Prostate gland (tissue), 2 donors: ENCODE data around the gene PPP1R3A. TPM values are rescaled to one million over a fixed set of nuclear protein-coding genes. Genes with fewer than 3 reads are reported as not detected.

Experiments
- DNase-seq: peaks from one replicate; pipeline ENCODE4 v3.0.0-alpha.2; 2019; ENCODE audit warnings: low spot score
- H3K27ac ChIP-seq, 2 donors: fragments of 200-600 bp; sonication (generic); 2 replicates each; pipeline ENCODE4 v1.5.1; 2017 to 2019
- H3K27me3 ChIP-seq: fragments of 200-600 bp; sonication (generic); replicated peaks from 2 replicates; pipeline ENCODE4 v1.5.1; 2019; ENCODE audit not compliant: insufficient read depth
- H3K36me3 ChIP-seq, 2 donors: fragments of 200-600 bp; sonication (generic); 1 replicate in 1 of 2; 2 replicates in 1 of 2; pipeline versions ENCODE4 v1.5.1 to v1.8.1; 2017 to 2019
- H3K4me1 ChIP-seq: fragments of 200-600 bp; sonication (generic); replicated peaks from 2 replicates; pipeline ENCODE4 v1.5.1; 2019
- H3K4me3 ChIP-seq, 2 donors: fragments of 200-600 bp; sonication (generic); 2 replicates each; pipeline ENCODE4 v1.5.1; 2017 to 2019
- H3K9me3 ChIP-seq: fragments of 200-600 bp; sonication (generic); 2 replicates; pipeline ENCODE4 v1.5.1; 2017
- POLR2A ChIP-seq: fragments of 450-650 bp; IDR thresholded peaks from one replicate; pipeline ENCODE4 v1.6.1; 2016; ENCODE audit warnings: antibody characterized with exemption, mild to moderate bottlenecking
- POLR2AphosphoS5 ChIP-seq: sonication (generic); formaldehyde crosslinking; IDR thresholded peaks from one replicate; pipeline ENCODE4 v1.6.1; 2017; ENCODE audit warnings: antibody characterized with exemption
- WGBS: methylation state at CpG from one replicate; pipeline ENCODE4 v1.1.5; 2018; 5-methylcytosine and 5-hydroxymethylcytosine counted together
- intact Hi-C: fragments of 100-400 bp; cut with DNase I; formaldehyde crosslinking; loops from one replicate; pipeline ENCODE4 v1.14.2; 2022
- total RNA-seq, 2 donors: library from RNA; depleted of rRNA; stranded (reverse); fragments of >200 nt; gene quantifications; one replicate each; pipeline ENCODE4 v1.1.0, GENCODE V29; 2016
- TF ChIP-seq, protein P1 (sequence below), 4 experiments: fragments of 200-600 bp in 2 of 4; fragments of 450-650 bp in 2 of 4; sonication (generic) in 2 of 4; IDR thresholded peaks; 1 replicate in 3 of 4; 2 replicates in 1 of 4; pipeline ENCODE4 v1.5.1; 2016 to 2019; ENCODE audit warnings: antibody characterized with exemption in 4 of 4, mild to moderate bottlenecking in 2 of 4, moderate library complexity in 2 of 4

Gene PPP1R3A
- total RNA-seq, 2 donors from 2014 or later, result 0.11 to 0.18 TPM

- no peaks in the 10 kb centered on the region for H3K9me3 ChIP-seq
- DNase-seq, result no peak
- H3K27ac ChIP-seq, result no peak overlapping the region
- no peaks in the 10 kb centered on the region for H3K36me3 ChIP-seq
- intact Hi-C loops, result no loop called here
- H3K27me3 ChIP-seq, result no peaks in the 10 kb centered on the region
- H3K4me1 ChIP-seq, result no peaks in the 10 kb centered on the region
- 38% methylated on average over 3 of the region's 3 CpGs for WGBS
- TF ChIP-seq POLR2A, result no peak
- TF ChIP-seq POLR2AphosphoS5, result no peak
- TF ChIP-seq, protein P1, sequence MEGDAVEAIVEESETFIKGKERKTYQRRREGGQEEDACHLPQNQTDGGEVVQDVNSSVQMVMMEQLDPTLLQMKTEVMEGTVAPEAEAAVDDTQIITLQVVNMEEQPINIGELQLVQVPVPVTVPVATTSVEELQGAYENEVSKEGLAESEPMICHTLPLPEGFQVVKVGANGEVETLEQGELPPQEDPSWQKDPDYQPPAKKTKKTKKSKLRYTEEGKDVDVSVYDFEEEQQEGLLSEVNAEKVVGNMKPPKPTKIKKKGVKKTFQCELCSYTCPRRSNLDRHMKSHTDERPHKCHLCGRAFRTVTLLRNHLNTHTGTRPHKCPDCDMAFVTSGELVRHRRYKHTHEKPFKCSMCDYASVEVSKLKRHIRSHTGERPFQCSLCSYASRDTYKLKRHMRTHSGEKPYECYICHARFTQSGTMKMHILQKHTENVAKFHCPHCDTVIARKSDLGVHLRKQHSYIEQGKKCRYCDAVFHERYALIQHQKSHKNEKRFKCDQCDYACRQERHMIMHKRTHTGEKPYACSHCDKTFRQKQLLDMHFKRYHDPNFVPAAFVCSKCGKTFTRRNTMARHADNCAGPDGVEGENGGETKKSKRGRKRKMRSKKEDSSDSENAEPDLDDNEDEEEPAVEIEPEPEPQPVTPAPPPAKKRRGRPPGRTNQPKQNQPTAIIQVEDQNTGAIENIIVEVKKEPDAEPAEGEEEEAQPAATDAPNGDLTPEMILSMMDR (IDR thresholded peaks at IDR 0.05), result no peak
- H3K4me3 ChIP-seq, result no peak overlapping the region
Observed at GRCh38 chr7:113840954-113841353, 77.9 kb downstream of the PPP1R3A start.

DNA sequence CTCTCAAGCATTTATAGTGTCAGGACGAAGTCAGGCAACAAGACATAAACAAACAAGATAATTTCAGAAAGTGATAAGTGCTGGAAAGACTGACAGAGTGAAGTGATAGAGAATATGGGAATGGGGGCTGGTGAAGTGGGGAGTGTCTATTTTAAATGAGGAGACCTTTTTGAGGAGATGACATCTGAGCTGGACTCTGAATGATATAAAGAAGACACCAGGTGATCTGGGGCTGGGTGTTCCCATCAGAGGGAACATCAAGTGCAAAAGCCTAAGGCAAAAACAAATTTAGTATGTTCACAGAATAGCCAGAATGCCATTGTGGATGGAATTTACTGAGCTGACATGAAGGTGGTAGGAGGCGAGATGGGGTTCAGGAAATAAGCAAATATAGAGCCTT is 83.4 kb downstream of the PPP1R3A start:
- no peaks in the 10 kb centered on the region for H3K27me3 ChIP-seq
- no peaks in the 10 kb centered on the region for H3K4me1 ChIP-seq
- no peak for DNase-seq
- no peaks in the 10 kb centered on the region for H3K9me3 ChIP-seq
- no peaks in the 10 kb centered on the region for H3K36me3 ChIP-seq
- WGBS, result 58% methylated on average over 2 of the region's 2 CpGs
- TF ChIP-seq POLR2A (no peak), POLR2AphosphoS5 (no peak)
- TF ChIP-seq, protein P1 (IDR thresholded peaks at IDR 0.05), result no peak
- H3K4me3 ChIP-seq, result no peak overlapping the region
- no peak overlapping the region for H3K27ac ChIP-seq
- intact Hi-C loops, result no loop called here

DNA sequence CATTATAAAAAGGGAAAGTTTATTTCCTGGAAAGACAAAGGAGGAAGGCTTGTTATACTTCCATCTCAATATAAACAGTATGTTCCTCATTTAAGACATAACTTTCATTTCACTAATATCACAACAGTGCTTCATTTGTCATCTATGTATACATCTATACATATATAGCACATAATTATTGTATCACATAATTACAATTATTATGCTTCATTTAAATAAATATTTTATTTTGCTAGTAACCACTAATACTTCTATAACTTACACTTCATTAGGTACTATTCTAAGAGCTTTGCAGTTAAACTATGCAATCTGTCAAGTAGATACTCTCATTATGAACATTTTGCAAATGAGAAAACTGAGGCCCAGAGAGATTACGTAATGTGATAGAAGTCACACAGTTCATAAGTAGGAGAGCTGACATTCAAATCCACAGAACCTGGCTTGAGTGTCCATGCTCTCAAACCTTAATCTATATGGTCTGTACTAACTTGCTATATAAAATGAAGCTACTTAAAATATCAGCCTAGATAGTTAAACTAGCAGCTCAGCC is 86.5 kb downstream of the PPP1R3A start:
- Histone ChIP-seq H3K9me3 (no peaks in the 10 kb centered on the region), H3K4me3 (no peak overlapping the region), H3K27ac (no peak overlapping the region), H3K36me3 (no peaks in the 10 kb centered on the region), H3K4me1 (no peaks in the 10 kb centered on the region), H3K27me3 (no peaks in the 10 kb centered on the region)
- no peak for DNase-seq
- intact Hi-C loops, result no loop called here
- TF ChIP-seq POLR2A, result no peak
- TF ChIP-seq, protein P1 (IDR thresholded peaks at IDR 0.05), result no peak
- no peak for TF ChIP-seq POLR2AphosphoS5
- WGBS, result 97% methylated on average over 1 of the region's 1 CpG

GRCh38 chr7:113831556-113831955 is 87.3 kb downstream of the PPP1R3A start:
- Histone ChIP-seq H3K9me3 (no peaks in the 10 kb centered on the region), H3K36me3 (no peaks in the 10 kb centered on the region), H3K27me3 (no peaks in the 10 kb centered on the region), H3K4me1 (no peaks in the 10 kb centered on the region), H3K4me3 (no peak overlapping the region), H3K27ac (no peak overlapping the region)
- intact Hi-C loops, result no loop called here
- TF ChIP-seq POLR2A, result no peak
- TF ChIP-seq, protein P1 (IDR thresholded peaks at IDR 0.05), result no peak
- TF ChIP-seq POLR2AphosphoS5, result no peak
- WGBS, result 17% methylated on average over 1 of the region's 1 CpG
- DNase-seq, result no peak

- Histone ChIP-seq H3K36me3 (no peaks in the 10 kb centered on the region), H3K27me3 (no peaks in the 10 kb centered on the region), H3K4me3 (no peak overlapping the region), H3K4me1 (no peaks in the 10 kb centered on the region), H3K27ac (no peak overlapping the region), H3K9me3 (no peaks in the 10 kb centered on the region)
- WGBS, result 60% methylated on average over 3 of the region's 3 CpGs
- no peak for DNase-seq
- TF ChIP-seq, protein P1 (IDR thresholded peaks at IDR 0.05), result no peak
- TF ChIP-seq POLR2AphosphoS5 (no peak), POLR2A (no peak)
- intact Hi-C loops, result no loop called here
Observed at GRCh38 chr7:113828581-113828980, 90.2 kb downstream of the PPP1R3A start.
